NB4 (cell line): ENCODE data around the gene RLN1.
"Not testable (repeated sequence)": the region's sequence is repeated elsewhere in the genome, so short reads cannot be mapped to it uniquely, and the experiment has no call there.

Source experiments
- DNase-seq: peaks from one replicate; pipeline ENCODE4 v3.0.0; 2010; ENCODE audit warnings: low read depth
- H3K4me3 ChIP-seq: one replicate; pipeline ENCODE4 v1.5.1; 2011; ENCODE audit warnings: mild to moderate bottlenecking, low read depth, low read length, moderate library complexity
- CTCF ChIP-seq: IDR thresholded peaks from one replicate; pipeline ENCODE4 v1.5.1; 2012; ENCODE audit warnings: low read depth, low read length
- MYC ChIP-seq: IDR thresholded peaks from 2 replicates; pipeline ENCODE4 v1.6.1; 2011; ENCODE audit warnings: low read depth, low read length
- POLR2A ChIP-seq: IDR thresholded peaks from 2 replicates; pipeline ENCODE4 v1.6.1; 2011; ENCODE audit warnings: mild to moderate bottlenecking; ENCODE audit not compliant: insufficient read length; ENCODE audit errors: extremely low read depth
- TF ChIP-seq, protein P1 (sequence below): IDR thresholded peaks from 2 replicates; pipeline ENCODE4 v1.6.1; 2011; ENCODE audit warnings: low read depth, low read length

The RLN1 gene, protein sequence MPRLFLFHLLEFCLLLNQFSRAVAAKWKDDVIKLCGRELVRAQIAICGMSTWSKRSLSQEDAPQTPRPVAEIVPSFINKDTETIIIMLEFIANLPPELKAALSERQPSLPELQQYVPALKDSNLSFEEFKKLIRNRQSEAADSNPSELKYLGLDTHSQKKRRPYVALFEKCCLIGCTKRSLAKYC

DNA sequence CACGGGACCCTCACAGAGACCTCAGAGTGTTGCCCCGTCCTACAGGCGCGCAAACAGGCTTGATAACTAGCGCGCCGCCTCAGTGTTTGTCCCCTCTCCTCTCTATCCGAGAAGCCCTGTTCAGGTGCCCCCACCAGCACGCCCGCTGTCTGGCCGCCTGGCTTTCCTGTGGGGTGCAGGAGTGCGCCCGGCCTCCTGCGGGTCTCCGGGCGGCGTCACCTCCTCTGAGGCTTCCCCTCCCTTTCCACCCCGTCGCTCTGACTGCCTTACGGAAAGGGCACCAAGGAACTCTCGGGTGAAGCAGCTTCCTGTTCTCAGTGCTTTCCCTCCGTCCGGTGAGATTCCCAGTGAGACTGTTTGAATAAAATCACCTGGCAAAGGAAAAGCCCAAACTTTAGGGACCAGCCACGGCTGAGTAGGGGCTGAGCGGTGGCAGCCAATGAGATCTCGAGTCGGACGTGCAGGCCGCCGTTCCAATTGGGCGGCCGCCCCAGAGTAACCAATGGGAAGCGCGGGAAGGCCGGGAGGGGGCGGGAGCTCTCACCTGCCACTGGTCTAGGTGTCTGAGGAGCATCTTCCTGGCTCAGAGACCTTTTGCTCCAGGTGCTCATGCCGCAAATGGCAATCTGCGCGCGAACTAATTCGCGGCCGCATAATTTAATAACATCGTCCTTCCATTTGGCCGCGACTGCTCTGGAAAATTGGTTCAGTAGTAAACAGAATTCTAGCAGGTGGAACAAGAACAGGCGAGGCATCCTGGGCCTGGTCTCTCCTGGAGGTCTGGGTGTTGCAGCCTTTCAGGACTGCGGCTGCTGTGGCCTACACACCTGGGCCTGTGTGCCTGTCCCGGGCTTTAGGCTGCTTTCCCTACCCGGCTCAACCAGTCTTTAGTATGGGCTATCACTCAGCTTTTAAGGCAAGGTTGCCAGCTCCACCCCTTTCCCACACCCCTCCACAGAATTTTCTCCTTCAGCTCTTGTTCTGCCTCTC is at the start of gene RLN1:
Gene RLN1 (minus strand): TSS at position 885 of the 990 bp plus-strand sequence. CDS start 130 bp downstream, at position 755.
- DNase-seq, H3K4me3 ChIP-seq: not testable (repeated sequence)

GRCh38 chr9:5389109-5389732 is 49.5 kb upstream of the RLN1 start:
- TF ChIP-seq, protein P1, sequence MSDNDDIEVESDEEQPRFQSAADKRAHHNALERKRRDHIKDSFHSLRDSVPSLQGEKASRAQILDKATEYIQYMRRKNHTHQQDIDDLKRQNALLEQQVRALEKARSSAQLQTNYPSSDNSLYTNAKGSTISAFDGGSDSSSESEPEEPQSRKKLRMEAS = peak; percentile 78
- peak; percentile 88 for TF ChIP-seq MYC
- TF ChIP-seq POLR2A = no peak
- no peak for TF ChIP-seq CTCF
- no peak overlapping the region for H3K4me3 ChIP-seq
- peak; percentile 96 for DNase-seq

DNA sequence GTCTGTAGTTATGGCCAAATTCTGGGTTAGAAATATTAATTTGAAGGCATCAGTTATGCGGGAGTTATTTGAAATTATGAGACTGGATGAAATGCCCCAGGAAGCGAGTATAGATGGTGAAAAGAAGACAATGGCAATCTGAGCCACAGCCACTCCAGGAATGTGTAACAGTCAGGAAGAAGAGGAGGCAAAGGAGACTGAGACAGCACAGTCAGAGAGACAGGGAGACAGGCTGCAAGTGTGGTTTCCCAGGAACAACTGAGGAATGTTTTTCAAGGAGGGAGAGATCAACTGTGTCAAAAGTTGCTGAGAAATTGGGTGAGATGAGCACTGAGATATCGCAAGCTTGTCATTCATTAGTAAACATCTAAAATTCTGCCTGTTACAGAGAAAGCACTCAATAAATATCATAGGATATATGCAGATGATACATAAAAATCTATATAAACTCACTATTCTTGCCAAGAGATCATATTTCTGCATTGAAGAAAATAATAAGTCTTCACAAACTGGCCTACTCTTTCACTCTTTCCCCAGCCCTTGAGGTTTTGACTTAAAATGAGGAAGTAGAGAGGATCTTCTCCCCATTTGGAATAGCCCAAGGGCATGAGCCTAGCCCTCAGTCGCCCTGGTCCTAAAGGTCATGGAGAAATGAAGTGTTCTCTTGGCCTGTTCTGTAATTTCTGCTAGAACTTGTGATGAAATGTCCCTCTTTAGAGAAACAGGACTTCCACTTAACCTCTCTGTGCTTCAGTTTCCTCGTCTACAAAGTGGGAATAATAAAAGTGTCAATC is 48.5 kb upstream of the RLN1 start:
- TF ChIP-seq, protein P1 = no peak
- TF ChIP-seq POLR2A = no peak
- no peak for TF ChIP-seq MYC
- peak; percentile 90 for DNase-seq
- no peak overlapping the region for H3K4me3 ChIP-seq

DNA sequence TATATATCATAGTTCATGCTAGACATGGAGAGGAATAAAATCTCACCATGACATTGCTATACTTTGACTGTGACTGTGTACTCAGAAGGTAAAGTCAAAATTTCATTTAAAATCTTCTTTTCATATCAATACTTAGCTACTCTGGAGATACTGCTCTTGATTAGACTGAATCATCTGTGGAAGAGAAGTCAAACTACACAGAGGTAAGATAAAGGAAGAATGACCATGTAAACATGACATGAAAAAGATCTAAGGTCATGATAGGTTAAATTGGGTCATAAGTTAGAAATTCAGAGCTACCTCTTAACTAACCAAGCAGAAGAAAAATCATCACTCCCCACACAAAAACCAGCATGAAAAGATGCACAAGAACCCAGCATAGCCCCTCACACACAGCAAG is 44.8 kb upstream of the RLN1 start:
- no peak for DNase-seq
- no peak for TF ChIP-seq POLR2A
- TF ChIP-seq, protein P1 = no peak
- TF ChIP-seq CTCF = no peak
- no peak for TF ChIP-seq MYC
- H3K4me3 ChIP-seq = no peak overlapping the region

- TF ChIP-seq, protein P1 = no peak
- TF ChIP-seq POLR2A = no peak
- no peak for TF ChIP-seq CTCF
- TF ChIP-seq MYC = no peak
- no peak for DNase-seq
Measured at GRCh38 chr9:5382479-5382878, 42.8 kb upstream of the RLN1 start.

DNA sequence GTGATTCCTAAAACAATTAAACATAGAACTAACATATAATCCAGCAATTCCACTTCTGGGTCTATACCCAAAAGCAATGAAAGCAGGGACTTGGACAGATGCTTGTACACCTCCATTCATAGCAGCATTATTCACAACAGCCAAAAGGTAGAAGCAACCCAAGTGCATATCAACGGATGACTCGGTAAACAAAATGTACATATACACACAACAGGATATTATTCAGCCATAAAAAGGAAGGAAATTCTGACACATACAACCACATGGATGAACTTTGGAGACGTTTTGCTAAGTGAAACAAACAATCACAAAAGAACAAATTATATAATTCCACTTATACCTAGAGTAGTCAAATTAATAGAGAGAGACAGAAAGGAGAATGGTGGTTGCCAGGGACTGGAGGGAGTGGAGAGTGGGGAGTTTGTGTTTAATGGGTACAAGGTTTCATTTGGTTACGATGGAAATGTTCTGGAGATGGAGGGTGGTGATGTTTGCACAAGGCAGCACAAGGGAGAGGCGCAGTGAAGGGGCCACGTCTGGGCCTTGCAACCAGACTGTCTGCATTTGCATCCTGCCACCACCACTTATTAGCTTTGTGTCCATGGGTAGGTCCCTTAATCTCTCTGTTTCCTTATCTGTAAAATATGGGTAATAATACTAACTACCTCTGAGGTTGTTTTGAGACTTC is 36.3 kb upstream of the RLN1 start:
- DNase-seq = no peak
- TF ChIP-seq MYC (no peak), CTCF (no peak), POLR2A (no peak)
- TF ChIP-seq, protein P1 = no peak
- no peak overlapping the region for H3K4me3 ChIP-seq

More at GRCh38 chr9:5382479-5382878, 42.8 kb upstream of the RLN1 start:
- no peak overlapping the region for H3K4me3 ChIP-seq
